ENCODE measurements around the gene FAM193B. TPM values are rescaled to one million over a fixed set of nuclear protein-coding genes. Genes with fewer than 3 reads are reported as not detected.

FAM193B gene
- total RNA-seq, 1 donor = 32.6 TPM

- H3K4me2 ChIP-seq (ENCODE audit: insufficient read depth, low read length) = no peak overlapping the region
- peaks cover 26% of the 10 kb centered on the region for H3K36me3 ChIP-seq (ENCODE audit: insufficient read depth, low read length)
- H3K4me3 ChIP-seq (ENCODE audit: insufficient read depth, low read length) = no peak overlapping the region
- H3K9me3 ChIP-seq (ENCODE audit: low read depth, low read length) = no peaks in the 10 kb centered on the region
- H2AFZ ChIP-seq (ENCODE audit: low read length) = no peak overlapping the region
- H3K79me2 ChIP-seq (ENCODE audit: insufficient read depth, low read length) = no peaks in the 10 kb centered on the region
- H4K20me1 ChIP-seq (ENCODE audit: insufficient read depth, low read length) = peaks cover 3% of the 10 kb centered on the region
- H3K27ac ChIP-seq (ENCODE audit: low read depth, low read length) = no peak overlapping the region
- H3K4me1 ChIP-seq (ENCODE audit: insufficient read depth, low read length) = no peaks in the 10 kb centered on the region
- H3K27me3 ChIP-seq (ENCODE audit: insufficient read depth, low read length) = no peaks in the 10 kb centered on the region
- TF ChIP-seq, protein P1, sequence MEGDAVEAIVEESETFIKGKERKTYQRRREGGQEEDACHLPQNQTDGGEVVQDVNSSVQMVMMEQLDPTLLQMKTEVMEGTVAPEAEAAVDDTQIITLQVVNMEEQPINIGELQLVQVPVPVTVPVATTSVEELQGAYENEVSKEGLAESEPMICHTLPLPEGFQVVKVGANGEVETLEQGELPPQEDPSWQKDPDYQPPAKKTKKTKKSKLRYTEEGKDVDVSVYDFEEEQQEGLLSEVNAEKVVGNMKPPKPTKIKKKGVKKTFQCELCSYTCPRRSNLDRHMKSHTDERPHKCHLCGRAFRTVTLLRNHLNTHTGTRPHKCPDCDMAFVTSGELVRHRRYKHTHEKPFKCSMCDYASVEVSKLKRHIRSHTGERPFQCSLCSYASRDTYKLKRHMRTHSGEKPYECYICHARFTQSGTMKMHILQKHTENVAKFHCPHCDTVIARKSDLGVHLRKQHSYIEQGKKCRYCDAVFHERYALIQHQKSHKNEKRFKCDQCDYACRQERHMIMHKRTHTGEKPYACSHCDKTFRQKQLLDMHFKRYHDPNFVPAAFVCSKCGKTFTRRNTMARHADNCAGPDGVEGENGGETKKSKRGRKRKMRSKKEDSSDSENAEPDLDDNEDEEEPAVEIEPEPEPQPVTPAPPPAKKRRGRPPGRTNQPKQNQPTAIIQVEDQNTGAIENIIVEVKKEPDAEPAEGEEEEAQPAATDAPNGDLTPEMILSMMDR (IDR thresholded peaks at IDR 0.05; ENCODE audit: extremely low read depth, low read depth, low read length) = no peak
- no peak for DNase-seq (ENCODE audit: insufficient read length, low spot score, missing footprints)
These were observed 45.5 kb downstream of the FAM193B start for GRCh38 chr5:177508837-177509236.

GRCh38 chr5:177508221-177508611 lies 46.1 kb downstream of the FAM193B start:
- Histone ChIP-seq H3K4me2 (ENCODE audit: insufficient read depth, low read length) (no peak overlapping the region), H3K9me3 (ENCODE audit: low read depth, low read length) (no peaks in the 10 kb centered on the region), H3K27ac (ENCODE audit: low read depth, low read length) (no peak overlapping the region), H4K20me1 (ENCODE audit: insufficient read depth, low read length) (no peaks in the 10 kb centered on the region), H3K36me3 (ENCODE audit: insufficient read depth, low read length) (peaks cover 22% of the 10 kb centered on the region), H3K79me2 (ENCODE audit: insufficient read depth, low read length) (no peaks in the 10 kb centered on the region), H3K4me3 (ENCODE audit: insufficient read depth, low read length) (no peak overlapping the region), H3K27me3 (ENCODE audit: insufficient read depth, low read length) (no peaks in the 10 kb centered on the region), H3K4me1 (ENCODE audit: insufficient read depth, low read length) (no peaks in the 10 kb centered on the region), H2AFZ (ENCODE audit: low read length) (no peak overlapping the region)
- TF ChIP-seq, protein P1 (IDR thresholded peaks at IDR 0.05; ENCODE audit: extremely low read depth, low read depth, low read length) = no peak
- no peak for DNase-seq (ENCODE audit: insufficient read length, low spot score, missing footprints)

DNA sequence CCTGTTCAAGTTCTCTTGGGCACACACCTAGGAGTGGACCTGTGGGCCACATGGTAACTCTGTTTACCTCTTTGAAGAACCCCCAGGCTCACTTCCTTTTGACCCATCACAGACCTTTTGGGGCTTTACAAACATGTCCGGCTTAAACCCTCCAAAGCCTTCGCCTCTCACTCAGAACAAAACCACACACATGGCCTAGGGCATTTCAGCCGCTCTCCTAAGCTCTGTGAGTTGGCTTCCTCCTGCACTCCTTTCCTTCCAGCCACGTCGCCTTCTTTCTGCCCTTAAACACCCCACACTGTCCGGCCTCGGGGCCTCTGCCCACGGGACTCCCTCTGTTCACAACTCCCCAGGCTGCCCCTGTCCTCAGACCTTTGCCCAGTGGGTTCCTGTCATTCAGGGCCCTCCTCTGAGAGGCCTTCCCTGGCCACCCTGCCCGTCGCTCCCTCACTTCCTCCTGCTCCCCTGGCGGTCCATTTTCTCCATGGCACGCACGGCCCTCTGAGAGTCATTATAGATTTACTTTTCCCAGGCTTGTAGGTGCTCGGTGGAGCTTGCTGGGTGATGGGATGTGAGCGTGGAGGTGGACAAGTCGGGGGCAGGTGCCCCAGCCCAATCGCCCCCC lies 46.7 kb downstream of the FAM193B start:
- Histone ChIP-seq H3K27me3 (ENCODE audit: insufficient read depth, low read length) (no peaks in the 10 kb centered on the region), H4K20me1 (ENCODE audit: insufficient read depth, low read length) (no peaks in the 10 kb centered on the region), H3K4me3 (ENCODE audit: insufficient read depth, low read length) (no peak overlapping the region), H3K27ac (ENCODE audit: low read depth, low read length) (no peak overlapping the region), H3K79me2 (ENCODE audit: insufficient read depth, low read length) (no peaks in the 10 kb centered on the region), H3K4me2 (ENCODE audit: insufficient read depth, low read length) (no peak overlapping the region), H3K9me3 (ENCODE audit: low read depth, low read length) (no peaks in the 10 kb centered on the region), H3K4me1 (ENCODE audit: insufficient read depth, low read length) (no peaks in the 10 kb centered on the region), H2AFZ (ENCODE audit: low read length) (no peak overlapping the region), H3K36me3 (ENCODE audit: insufficient read depth, low read length) (peaks cover 20% of the 10 kb centered on the region)
- no peak for DNase-seq (ENCODE audit: insufficient read length, low spot score, missing footprints)
- TF ChIP-seq, protein P1 (IDR thresholded peaks at IDR 0.05; ENCODE audit: extremely low read depth, low read depth, low read length) = no peak

GRCh38 chr5:177507165-177507564 lies 47.2 kb downstream of the FAM193B start:
- Histone ChIP-seq H3K27me3 (ENCODE audit: insufficient read depth, low read length) (no peaks in the 10 kb centered on the region), H3K79me2 (ENCODE audit: insufficient read depth, low read length) (no peaks in the 10 kb centered on the region), H2AFZ (ENCODE audit: low read length) (no peak overlapping the region), H3K36me3 (ENCODE audit: insufficient read depth, low read length) (peaks cover 19% of the 10 kb centered on the region), H3K27ac (ENCODE audit: low read depth, low read length) (no peak overlapping the region), H4K20me1 (ENCODE audit: insufficient read depth, low read length) (no peaks in the 10 kb centered on the region), H3K4me3 (ENCODE audit: insufficient read depth, low read length) (no peak overlapping the region), H3K4me1 (ENCODE audit: insufficient read depth, low read length) (no peaks in the 10 kb centered on the region), H3K9me3 (ENCODE audit: low read depth, low read length) (no peaks in the 10 kb centered on the region), H3K4me2 (ENCODE audit: insufficient read depth, low read length) (no peak overlapping the region)
- DNase-seq (ENCODE audit: insufficient read length, low spot score, missing footprints) = no peak
- TF ChIP-seq, protein P1 (IDR thresholded peaks at IDR 0.05; ENCODE audit: extremely low read depth, low read depth, low read length) = peak; percentile 33

Measured in osteoblast (primary cell).